A549 (cell line): Measurements from ENCODE around the gene RIN2. TPM values are rescaled to one million over a fixed set of nuclear protein-coding genes. Genes with fewer than 3 reads are reported as not detected.
A peak's percentile ranks its signal among the peaks of the same experiment; 100 is the strongest.

ENCODE experiments used
- ATAC-seq, 2 experiments: fragments of 200-7000 bp in 1 of 2; fragments of >200 bp in 1 of 2; cut with Nextera tagmentation in 1 of 2; cut with Tn5 transposase in 1 of 2; 3 replicates each; pipeline versions ENCODE4 v1.8.0 to v1.9.1; 2018 to 2020; ENCODE audit warnings: mild to moderate bottlenecking in 1 of 2, moderate library complexity in 1 of 2
- CTCF ChIA-PET: fragments of 300-600 bp; sonication (Branson Sonifier 250); formaldehyde crosslinking; extraction: SDS; loops from one replicate; lab custom pipeline; 2021; ENCODE audit warnings: antibody characterized with exemption, inconsistent platforms; lab: Yijun Ruan, JAX
- POLR2A ChIA-PET: fragments of 350-600 bp; formaldehyde crosslinking; extraction: SDS; loops from one replicate; lab custom pipeline; 2021; ENCODE audit warnings: antibody characterized with exemption, inconsistent platforms; lab: Yijun Ruan, JAX
- DNase-seq, 2 experiments: peaks; one replicate each; pipeline versions ENCODE4 v3.0.0 to v3.0.0-alpha.2; 2011 to 2016; ENCODE audit warnings: low read depth in 1 of 2, low spot score in 1 of 2
- FAIRE-seq: peaks from 2 replicates; lab custom pipeline; 2011; peaks lifted over from hg19 to GRCh38; lab: Jason Lieb, UNC
- H3K27ac ChIP-seq, 2 experiments: fragments of >200 bp; sonication (Bioruptor Twin); formaldehyde crosslinking; 3 replicates each; pipeline ENCODE4 v1.5.1; 2016 to 2017
- H3K4me1 ChIP-seq: fragments of >200 bp; sonication (Bioruptor Twin); formaldehyde crosslinking; 3 replicates; pipeline ENCODE4 v1.6.1; 2016
- H3K4me2 ChIP-seq: fragments of >200 bp; sonication (Bioruptor Twin); formaldehyde crosslinking; 3 replicates; pipeline ENCODE4 v1.6.1; 2016
- H3K4me3 ChIP-seq: fragments of >200 bp; sonication (Bioruptor Twin); formaldehyde crosslinking; 3 replicates; pipeline ENCODE4 v1.5.1; 2016
- H3K9me3 ChIP-seq: fragments of >200 bp; sonication (Bioruptor Twin); formaldehyde crosslinking; 3 replicates; pipeline ENCODE4 v1.6.1; 2016
- ATOH8 ChIP-seq: fragments of 250-450 bp; sonication (Bioruptor Pico); IDR thresholded peaks from 2 replicates; pipeline ENCODE4 v1.5.0; 2020; ENCODE audit warnings: low read depth, mild to moderate bottlenecking, moderate library complexity
- CTCF ChIP-seq: fragments of >200 bp; sonication (Bioruptor Twin); formaldehyde crosslinking; IDR thresholded peaks from 3 replicates; pipeline ENCODE4 v1.5.1; 2016
- ELK1 ChIP-seq: fragments of 150-350 bp; IDR thresholded peaks from 2 replicates; pipeline ENCODE4 v1.6.1; 2014; ENCODE audit warnings: low read depth, mild to moderate bottlenecking, low read length
- GATA3 ChIP-seq: IDR thresholded peaks from 2 replicates; pipeline ENCODE4 v1.6.1; 2012; ENCODE audit warnings: borderline replicate concordance
- KDM1A ChIP-seq: fragments of 200-600 bp; sonication (generic); IDR thresholded peaks from 2 replicates; pipeline ENCODE4 v1.6.1; 2016; ENCODE audit warnings: low read depth, mild to moderate bottlenecking
- MAFK ChIP-seq: fragments of 450-650 bp; IDR thresholded peaks from 2 replicates; pipeline ENCODE4 v1.6.1; 2014; ENCODE audit not compliant: partially characterized antibody
- NFE2L2 ChIP-seq: fragments of 150-350 bp; conservative IDR thresholded peaks from 2 replicates; pipeline ENCODE4 v1.6.1; 2014; ENCODE audit warnings: low read length
- RAD21 ChIP-seq, 2 experiments: fragments of >200 bp in 1 of 2; sonication (Bioruptor Twin) in 1 of 2; formaldehyde crosslinking in 1 of 2; IDR thresholded peaks in 1 of 2; conservative IDR thresholded peaks in 1 of 2; 2 replicates in 1 of 2; 3 replicates in 1 of 2; pipeline ENCODE4 v1.6.1; 2012 to 2018; ENCODE audit warnings: inconsistent platforms in 1 of 2
- USF2 ChIP-seq: fragments of 450-650 bp; IDR thresholded peaks from 2 replicates; pipeline ENCODE4 v1.6.1; 2014; ENCODE audit warnings: antibody characterized with exemption
- WGBS: methylation state at CpG from one replicate; pipeline ENCODE4 v1.1.6; 2017; ENCODE audit errors: missing lambda C conversion rate; 5-methylcytosine and 5-hydroxymethylcytosine counted together
- polyA plus RNA-seq, 4 experiments: library from polyadenylated mRNA; depleted of rRNA in 3 of 4; stranded (reverse); fragments of >200 nt; fragmentation: RNase III in 1 of 4; extraction: RNeasy Plus Mini Kit Qiagen cat#74134 plus additional on column Dnase treatment in 1 of 4; gene quantifications; 2 replicates in 3 of 4; 3 replicates in 1 of 4; pipeline ENCODE4 v1.2.3, GENCODE V29; 2011 to 2017

The RIN2 gene
- polyA plus RNA-seq, 2 of the 4 experiments (the other 2 are of a cell fraction): 22.4 to 34.7 TPM

GRCh38 chr20:19806806-19807190 is 48.7 kb downstream of the RIN2 start:
- ATAC-seq (no peak), DNase-seq (no peak), FAIRE-seq (no peak)
- CTCF ChIA-PET: interaction anchor here (0.6 to 2.5 kb wide), 11 partner anchors 9 to 196 kb away, joined by 3 to 11 read pairs (median 3); no protein-coding TSS in a partner anchor
- TF ChIP-seq NFE2L2 (no peak), RAD21 (conservative IDR thresholded peaks at IDR 0.05 in 1 of 2, IDR thresholded peaks at IDR 0.05 in 1 of 2) (no peak), GATA3 (no peak), ELK1 (no peak), CTCF (no peak), ATOH8 (CRISPR knock-in tag) (no peak), KDM1A (no peak)
- Histone ChIP-seq H3K4me1 (peaks cover 27% of the 10 kb centered on the region), H3K27ac (peak overlapping the region; percentile 4 to 64; a peak in 4 of 6 replicates), H3K9me3 (no peaks in the 10 kb centered on the region), H3K4me2 (peak overlapping the region; percentile 28; the same call in 2 of the 3 replicates), H3K4me3 (no peak overlapping the region)
- 77% methylated on average over 4 of the region's 4 CpGs for WGBS
- POLR2A ChIA-PET: interaction anchor here (0.9 kb wide), 1 partner anchor 9 kb away, joined by 4 read pairs; no protein-coding TSS in a partner anchor

GRCh38 chr20:19807191-19807945 is 49.3 kb downstream of the RIN2 start:
- POLR2A ChIA-PET: interaction anchor here (0.9 kb wide), 1 partner anchor 8 kb away, joined by 4 read pairs; no protein-coding TSS in a partner anchor
- Histone ChIP-seq H3K9me3 (no peaks in the 10 kb centered on the region), H3K27ac (peak overlapping the region in 1 of 2 experiments; percentile 64; a peak in 3 of 6 replicates), H3K4me3 (no peak overlapping the region), H3K4me1 (peaks cover 22% of the 10 kb centered on the region), H3K4me2 (peak overlapping the region; percentile 28; the same call in 2 of the 3 replicates)
- ATAC-seq (no peak), DNase-seq (peak in 1 of 2 experiments; percentile 32), FAIRE-seq (peak; percentile 51)
- CTCF ChIA-PET: interaction anchor here (0.6 to 2.5 kb wide), 12 partner anchors 8 to 196 kb away, joined by 3 to 11 read pairs (median 3); no protein-coding TSS in a partner anchor
- TF ChIP-seq USF2: 0 out of 2 replicates have a peak, but pooled peaks have one; percentile 4
- no peak for TF ChIP-seq MAFK
